ENCODE results near the gene AP3S2.
"Not testable (repeated sequence)": the region's sequence is repeated elsewhere in the genome, so short reads cannot be mapped to it uniquely, and the experiment has no call there.

- TF ChIP-seq ZNF138 (CRISPR knock-in tag; conservative IDR thresholded peaks at IDR 0.05); CTCF (IDR thresholded peaks at IDR 0.05); NR3C1 (CRISPR knock-in tag; conservative IDR thresholded peaks at IDR 0.05; ENCODE audit: low read depth); CBFB (CRISPR knock-in tag; IDR thresholded peaks at IDR 0.05; ENCODE audit: low read depth); ATF2 (CRISPR knock-in tag; IDR thresholded peaks at IDR 0.05; ENCODE audit: borderline replicate concordance, low read depth): not testable (repeated sequence)
Observed at GRCh38 chr15:89869490-89869889, 24.3 kb downstream of the AP3S2 start.
